Panc1 (cell line): ENCODE measurements around the gene TESMIN. TPM values are rescaled to one million over a fixed set of nuclear protein-coding genes. Genes with fewer than 3 reads are reported as not detected.

Experiments used
- ATAC-seq: fragments of 200-7000 bp; cut with Tn5 transposase; 2 replicates; pipeline ENCODE4 v1.9.1; 2020; ENCODE audit warnings: mild to moderate bottlenecking, moderate library complexity
- BruUV-seq: library from RNA; stranded (reverse); fragments of 400-500 nt; replicated peaks from 2 replicates; lab custom pipeline; 2021; lab: Mats Ljungman, UMichigan
- CTCF ChIA-PET: fragments of 300-600 bp; sonication (Branson Sonifier 250); formaldehyde crosslinking; loops from one replicate; lab custom pipeline; 2022; ENCODE audit warnings: antibody characterized with exemption; lab: Charles Lee
- POLR2A ChIA-PET: fragments of 300-600 bp; sonication (Branson Sonifier 250); formaldehyde crosslinking; loops from one replicate; lab custom pipeline; 2022; ENCODE audit warnings: antibody characterized with exemption; lab: Charles Lee
- DNase-seq: peaks from one replicate; pipeline ENCODE4 v3.0.0-alpha.2; 2010; ENCODE audit warnings: low read depth, low spot score
- H3K27ac ChIP-seq: 2 replicates; pipeline ENCODE4 v1.5.1; 2011; ENCODE audit warnings: mild to moderate bottlenecking, low read length, inconsistent platforms
- H3K27me3 ChIP-seq: fragments of 200-500 bp; sonication (Bioruptor generic); 2 replicates; pipeline ENCODE4 v1.6.0; 2014; ENCODE audit warnings: low read length, inconsistent platforms; ENCODE audit not compliant: control insufficient read depth, insufficient read depth
- H3K36me3 ChIP-seq: fragments of 200-500 bp; sonication (Bioruptor generic); 2 replicates; pipeline ENCODE4 v1.5.1; 2014; ENCODE audit warnings: inconsistent platforms, mild to moderate bottlenecking, low read length, moderate library complexity; ENCODE audit not compliant: control insufficient read depth, insufficient read depth
- H3K4me1 ChIP-seq: 2 replicates; pipeline ENCODE4 v1.5.1; 2011; ENCODE audit warnings: inconsistent platforms, mild to moderate bottlenecking, low read length, moderate library complexity; ENCODE audit not compliant: control insufficient read depth, insufficient read depth
- H3K4me3 ChIP-seq, 2 experiments: 2 replicates each; pipeline ENCODE4 v1.5.1; 2011 to 2012; ENCODE audit warnings: low read depth in 2 of 2, low read length in 2 of 2, mild to moderate bottlenecking in 2 of 2, inconsistent platforms in 1 of 2, moderate library complexity in 1 of 2
- H3K9me3 ChIP-seq: fragments of 200-500 bp; sonication (Bioruptor generic); 2 replicates; pipeline ENCODE4 v1.5.1; 2014; ENCODE audit warnings: low read depth, mild to moderate bottlenecking, inconsistent platforms, low read length, moderate library complexity; ENCODE audit not compliant: control insufficient read depth, insufficient read depth
- CTCF ChIP-seq: fragments of 450-650 bp; IDR thresholded peaks from 2 replicates; pipeline ENCODE4 v1.5.1; 2017; ENCODE audit warnings: mild to moderate bottlenecking
- POLR2AphosphoS5 ChIP-seq: IDR thresholded peaks from 2 replicates; pipeline ENCODE4 v1.6.1; 2012; ENCODE audit warnings: mild to moderate bottlenecking, low read depth, low read length, moderate library complexity
- REST ChIP-seq, 2 experiments: IDR thresholded peaks; 2 replicates each; pipeline ENCODE4 v1.6.1; 2011 to 2012; ENCODE audit warnings: low read depth in 2 of 2, control low read depth in 1 of 2, low read length in 1 of 2, mild to moderate bottlenecking in 1 of 2, moderate library complexity in 1 of 2; ENCODE audit not compliant: insufficient read depth in 1 of 2
- SIN3A ChIP-seq: IDR thresholded peaks from 2 replicates; pipeline ENCODE4 v1.6.1; 2012; ENCODE audit warnings: low read depth, mild to moderate bottlenecking, low read length, moderate library complexity, borderline replicate concordance; ENCODE audit not compliant: insufficient read depth
- TCF7L2 ChIP-seq: IDR thresholded peaks from 2 replicates; pipeline ENCODE4 v1.6.1; 2011; ENCODE audit warnings: mild to moderate bottlenecking, low read depth, low read length, inconsistent platforms
- in situ Hi-C: cut with HindIII; loops from 2 replicates; pipeline ENCODE4 v1.10.0; 2016; ENCODE audit warnings: low sequenced_read_pairs, low pct_unique_long_range_greater_than_20kb
- intact Hi-C: fragments of 100-400 bp; cut with micrococcal nuclease; formaldehyde crosslinking; loops from one replicate; pipeline ENCODE4 v1.10.0; 2022; ENCODE audit not compliant: unreplicated experiment
- total RNA-seq: library from RNA; stranded (reverse); gene quantifications from one replicate; pipeline ENCODE4 v1.2.1, GENCODE V29; 2021; ENCODE audit not compliant: unreplicated experiment

The TESMIN gene
- total RNA-seq, 1 experiment from 2014 or later = 47.6 TPM

- no peak for ATAC-seq
- in situ Hi-C loops (no loop called here), intact Hi-C loops (no loop called here)
- no peaks in the 10 kb centered on the region for H3K9me3 ChIP-seq
- ChIA-PET CTCF (no interaction called here), POLR2A (no interaction called here)
- no peak overlapping the region for H3K27ac ChIP-seq
- DNase-seq = no peak
- H3K36me3 ChIP-seq = peaks cover 18% of the 10 kb centered on the region; the same call in 1 of the 2 replicates
- BruUV-seq = no TSS peak
- H3K27me3 ChIP-seq = no peaks in the 10 kb centered on the region
- H3K4me1 ChIP-seq = no peaks in the 10 kb centered on the region
- TF ChIP-seq SIN3A (no peak), REST (IDR thresholded peaks at IDR 0.05; ENCODE audit: insufficient read depth in 1 of 2, low read depth in 2 of 2, low read length in 1 of 2) (no peak), POLR2AphosphoS5 (no peak), CTCF (no peak), TCF7L2 (no peak)
- no peak overlapping the region for H3K4me3 ChIP-seq
These were observed 41.2 kb upstream of the TESMIN start for GRCh38 chr11:68792400-68792966.

- in situ Hi-C loops = no loop called here
- CTCF ChIA-PET = no interaction called here
- peaks cover 10% of the 10 kb centered on the region for H3K36me3 ChIP-seq
- TF ChIP-seq POLR2AphosphoS5 (no peak), TCF7L2 (no peak), SIN3A (no peak), REST (IDR thresholded peaks at IDR 0.05; ENCODE audit: insufficient read depth in 1 of 2, low read depth in 2 of 2, low read length in 1 of 2) (no peak), CTCF (no peak)
- no peaks in the 10 kb centered on the region for H3K4me1 ChIP-seq
- H3K27me3 ChIP-seq = no peaks in the 10 kb centered on the region
- BruUV-seq = no TSS peak
- H3K9me3 ChIP-seq = no peaks in the 10 kb centered on the region
- no peak for DNase-seq
- intact Hi-C loops = no loop called here
- POLR2A ChIA-PET = no interaction called here
- H3K27ac ChIP-seq = no peak overlapping the region
- ATAC-seq = no peak
- no peak overlapping the region for H3K4me3 ChIP-seq
These were observed 33.3 kb upstream of the TESMIN start for GRCh38 chr11:68784653-68785052.
